GM12878 (cell line): ENCODE measurements around the gene PLCB4. TPM values are rescaled to one million over a fixed set of nuclear protein-coding genes. Genes with fewer than 3 reads are reported as not detected.

Experiments used
- ATAC-seq: fragments of 200-7000 bp; cut with Tn5 transposase; 3 replicates; pipeline ENCODE4 v1.9.1; 2020; ENCODE audit warnings: mild to moderate bottlenecking, moderate library complexity
- BruUV-seq: library from RNA; stranded (reverse); fragments of 400-500 nt; replicated peaks from 2 replicates; lab custom pipeline; 2021; lab: Mats Ljungman, UMichigan
- CTCF ChIA-PET: fragments of 300-600 bp; sonication (Branson Sonifier 250); formaldehyde crosslinking; extraction: SDS; loops from one replicate; lab custom pipeline; 2021; ENCODE audit warnings: inconsistent platforms; lab: Yijun Ruan, JAX
- POLR2A ChIA-PET: fragments of 350-600 bp; formaldehyde crosslinking; extraction: SDS; loops from one replicate; lab custom pipeline; 2021; ENCODE audit warnings: inconsistent platforms; lab: Charles Lee
- RAD21 ChIA-PET: fragments of 300-600 bp; sonication (Branson Sonifier 250); formaldehyde crosslinking; loops from one replicate; lab custom pipeline; 2023; ENCODE audit warnings: antibody characterized with exemption; ENCODE audit not compliant: unreplicated experiment; lab: Charles Lee
- SMC1A ChIA-PET: fragments of 300-600 bp; sonication (Branson Sonifier 250); formaldehyde crosslinking; loops from one replicate; lab custom pipeline; 2023; ENCODE audit not compliant: unreplicated experiment, uncharacterized antibody; lab: Charles Lee
- DNase-seq: peaks from one replicate; pipeline ENCODE4 v3.0.0-alpha.2; 2011; ENCODE audit warnings: low read depth, low spot score
- FAIRE-seq: peaks from 3 replicates; lab custom pipeline; 2011; peaks lifted over from hg19 to GRCh38; lab: Jason Lieb, UNC
- H2AFZ ChIP-seq: 2 replicates; pipeline ENCODE4 v1.6.0; 2011; ENCODE audit warnings: low read depth, low read length, control low read depth; ENCODE audit not compliant: control insufficient read depth
- H3K27ac ChIP-seq: 2 replicates; pipeline ENCODE4 v1.5.1; 2011; ENCODE audit warnings: control low read depth; ENCODE audit not compliant: control insufficient read depth, insufficient read depth
- H3K27me3 ChIP-seq, 2 experiments: replicated peaks in 1 of 2; 2 replicates each; pipeline versions ENCODE4 v1.6.0 to v1.6.1; 2011; ENCODE audit warnings: low read length in 1 of 2; ENCODE audit not compliant: control insufficient read depth in 2 of 2, insufficient read depth in 2 of 2
- H3K36me3 ChIP-seq, 2 experiments: 2 replicates each; pipeline ENCODE4 v1.5.1; 2011; ENCODE audit warnings: low read length in 1 of 2; ENCODE audit not compliant: control insufficient read depth in 2 of 2, insufficient read depth in 2 of 2
- H3K4me1 ChIP-seq: 2 replicates; pipeline ENCODE4 v1.6.1; 2011; ENCODE audit warnings: mild to moderate bottlenecking, low read length, moderate library complexity, mixed read lengths; ENCODE audit not compliant: control insufficient read depth, insufficient read depth
- H3K4me2 ChIP-seq: 2 replicates; pipeline ENCODE4 v1.6.0; 2011; ENCODE audit warnings: control low read depth; ENCODE audit not compliant: control insufficient read depth, insufficient read depth
- H3K4me3 ChIP-seq: fragments of 200-600 bp; sonication (generic); 2 replicates; pipeline ENCODE4 v1.5.1; 2016
- H3K79me2 ChIP-seq: 2 replicates; pipeline ENCODE4 v1.6.0; 2011; ENCODE audit warnings: low read length; ENCODE audit not compliant: control insufficient read depth, insufficient read depth
- H3K9ac ChIP-seq: 2 replicates; pipeline ENCODE4 v1.8.0; 2011; ENCODE audit warnings: low read length, control low read depth, mixed read lengths; ENCODE audit not compliant: control insufficient read depth, insufficient read depth
- H3K9me3 ChIP-seq: replicated peaks from 3 replicates; pipeline ENCODE4 v1.5.1; 2011; ENCODE audit warnings: mild to moderate bottlenecking, low read length; ENCODE audit not compliant: control insufficient read depth, insufficient read depth
- H4K20me1 ChIP-seq: 2 replicates; pipeline ENCODE4 v1.6.0; 2011; ENCODE audit not compliant: control insufficient read depth, insufficient read depth
- EZH2 ChIP-seq: IDR thresholded peaks from 2 replicates; pipeline ENCODE4 v1.6.1; 2012; ENCODE audit warnings: low read depth, mild to moderate bottlenecking, control low read depth, inconsistent platforms, low read length, borderline replicate concordance; ENCODE audit not compliant: control insufficient read depth
- ZNF207 ChIP-seq: fragments of 450-650 bp; IDR thresholded peaks from 2 replicates; pipeline ENCODE4 v1.6.1; 2014; ENCODE audit warnings: antibody characterized with exemption, mild to moderate bottlenecking, borderline replicate concordance
- WGBS: methylation state at CpG from one replicate; pipeline ENCODE4 v1.1.6; 2016; ENCODE audit warnings: low lambda C conversion rate; ENCODE audit not compliant: insufficient replicate concordance, insufficient coverage; ENCODE audit errors: missing lambda C conversion rate; 5-methylcytosine and 5-hydroxymethylcytosine counted together
- in situ Hi-C: fragments of 300-500 bp; cut with MboI; formaldehyde crosslinking; loops from 9 replicates; pipeline ENCODE4 v1.14.3; 2018; ENCODE audit warnings: mixed read lengths
- intact Hi-C: fragments of 100-400 bp; cut with micrococcal nuclease; formaldehyde crosslinking; loops from one replicate; pipeline ENCODE4 v1.14.2; 2022; ENCODE audit not compliant: unreplicated experiment
- polyA plus RNA-seq, 11 experiments: library from polyadenylated mRNA; depleted of rRNA in 4 of 11; unstranded in 6 of 11; stranded (reverse) in 5 of 11; fragments of >200 nt; fragmentation: Nextera tagmentation in 4 of 11; fragmentation: Illumina TruSeq in 1 of 11; extraction: Ambion mirVana in 4 of 11; extraction: Trizol in 1 of 11; gene quantifications; 1 replicate in 1 of 11; 2 replicates in 10 of 11; pipeline versions ENCODE4 v1.2.1 to v1.2.3, GENCODE V29; 2011 to 2016; ENCODE audit warnings: inconsistent platforms in 2 of 11, missing spikeins in 2 of 11, low read depth in 1 of 11
- total RNA-seq, 4 experiments: library from RNA; depleted of rRNA in 3 of 4; stranded (reverse); fragments of >200 nt in 3 of 4; fragmentation: Illumina TruSeq in 1 of 4; extraction: Trizol in 1 of 4; gene quantifications; 2 replicates each; pipeline versions ENCODE4 v1.2.1 to v1.2.3, GENCODE V29; 2013 to 2021
- TF ChIP-seq, protein P1 (sequence below): fragments of 450-650 bp; IDR thresholded peaks from 2 replicates; pipeline ENCODE4 v1.6.1; 2014; ENCODE audit warnings: mild to moderate bottlenecking
- TF ChIP-seq, protein P2 (sequence below): IDR thresholded peaks from 2 replicates; pipeline ENCODE4 v1.6.1; 2012; ENCODE audit warnings: low read depth, low read length, improper control_type of control experiment

Gene PLCB4
- total and polyA plus RNA-seq, 10 of the 15 experiments (the other 5 are each of a cell fraction or from before 2014, with no cell fraction given): not detected

DNA sequence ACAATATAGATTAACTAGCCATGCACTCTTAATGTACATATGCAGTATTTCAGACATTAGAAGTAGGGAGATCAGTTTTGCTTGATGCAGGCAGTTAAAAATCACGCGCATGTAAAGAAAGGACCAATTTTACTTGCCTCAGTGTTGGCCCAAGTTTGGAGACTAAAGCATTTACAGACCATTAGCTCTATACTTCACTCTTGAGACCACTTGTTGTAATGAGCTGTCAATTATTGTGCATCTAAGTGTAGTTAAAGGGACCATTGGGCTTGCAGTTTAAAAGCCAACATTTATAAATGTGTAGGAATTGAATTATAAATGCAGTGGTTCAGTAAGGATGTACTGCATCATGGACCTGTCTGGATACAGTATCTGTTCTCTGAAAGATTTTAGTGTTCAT lies 53.7 kb downstream of the PLCB4 start:
- H3K4me3 ChIP-seq: no peak overlapping the region
- no TSS peak for BruUV-seq
- CTCF ChIA-PET: interaction anchor here (0.6 kb wide), 1 partner anchor 191 kb away, joined by 3 read pairs; no protein-coding TSS in a partner anchor
- POLR2A ChIA-PET: no interaction called here
- H3K27ac ChIP-seq: no peak overlapping the region
- H3K9me3 ChIP-seq: no peaks in the 10 kb centered on the region
- in situ Hi-C loops (no loop called here), intact Hi-C loops (no loop called here)
- ATAC-seq: no peak
- H3K4me2 ChIP-seq: no peak overlapping the region
- no peaks in the 10 kb centered on the region for H4K20me1 ChIP-seq
- DNase-seq: no peak
- no peak overlapping the region for H2AFZ ChIP-seq
- no peaks in the 10 kb centered on the region for H3K79me2 ChIP-seq
- 87% methylated on average over 2 of the region's 2 CpGs for WGBS
- no peak for FAIRE-seq
- no peaks in the 10 kb centered on the region for H3K36me3 ChIP-seq
- SMC1A ChIA-PET: interaction anchor here (0.6 kb wide), 1 partner anchor 939 kb away, joined by 3 read pairs; no protein-coding TSS in a partner anchor
- H3K9ac ChIP-seq: no peak overlapping the region
- H3K27me3 ChIP-seq: no peaks in the 10 kb centered on the region
- RAD21 ChIA-PET: no interaction called here
- TF ChIP-seq EZH2: no peak
- no peaks in the 10 kb centered on the region for H3K4me1 ChIP-seq

DNA sequence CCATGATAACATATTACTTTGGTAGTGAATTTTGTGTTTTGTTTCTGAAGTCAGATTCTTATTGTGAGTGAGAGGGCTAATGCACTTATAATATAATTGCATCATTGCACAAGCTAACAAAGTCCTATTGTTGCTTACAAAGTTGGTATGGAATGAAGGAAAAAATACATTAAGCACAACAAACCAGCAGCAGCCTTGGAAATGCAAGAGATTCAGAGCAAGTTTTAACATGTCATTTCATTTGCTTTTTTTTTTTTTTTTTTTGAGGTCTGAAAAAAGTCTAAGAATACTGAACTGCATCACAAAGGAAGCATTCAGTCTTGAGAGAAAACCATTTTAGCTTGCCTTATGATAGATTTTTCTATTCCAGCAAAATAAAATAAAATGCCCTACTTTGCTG lies 57.6 kb downstream of the PLCB4 start:
- ChIA-PET CTCF (no interaction called here), POLR2A (no interaction called here), SMC1A (no interaction called here), RAD21 (no interaction called here)
- no peaks in the 10 kb centered on the region for H3K79me2 ChIP-seq
- ATAC-seq (no peak), FAIRE-seq (no peak), DNase-seq (no peak)
- no peaks in the 10 kb centered on the region for H3K9me3 ChIP-seq
- H3K4me3 ChIP-seq: no peak overlapping the region
- no peak overlapping the region for H3K4me2 ChIP-seq
- TF ChIP-seq ZNF207: no peak
- TF ChIP-seq, protein P1, sequence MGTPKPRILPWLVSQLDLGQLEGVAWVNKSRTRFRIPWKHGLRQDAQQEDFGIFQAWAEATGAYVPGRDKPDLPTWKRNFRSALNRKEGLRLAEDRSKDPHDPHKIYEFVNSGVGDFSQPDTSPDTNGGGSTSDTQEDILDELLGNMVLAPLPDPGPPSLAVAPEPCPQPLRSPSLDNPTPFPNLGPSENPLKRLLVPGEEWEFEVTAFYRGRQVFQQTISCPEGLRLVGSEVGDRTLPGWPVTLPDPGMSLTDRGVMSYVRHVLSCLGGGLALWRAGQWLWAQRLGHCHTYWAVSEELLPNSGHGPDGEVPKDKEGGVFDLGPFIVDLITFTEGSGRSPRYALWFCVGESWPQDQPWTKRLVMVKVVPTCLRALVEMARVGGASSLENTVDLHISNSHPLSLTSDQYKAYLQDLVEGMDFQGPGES: no peak
- TF ChIP-seq, protein P2, sequence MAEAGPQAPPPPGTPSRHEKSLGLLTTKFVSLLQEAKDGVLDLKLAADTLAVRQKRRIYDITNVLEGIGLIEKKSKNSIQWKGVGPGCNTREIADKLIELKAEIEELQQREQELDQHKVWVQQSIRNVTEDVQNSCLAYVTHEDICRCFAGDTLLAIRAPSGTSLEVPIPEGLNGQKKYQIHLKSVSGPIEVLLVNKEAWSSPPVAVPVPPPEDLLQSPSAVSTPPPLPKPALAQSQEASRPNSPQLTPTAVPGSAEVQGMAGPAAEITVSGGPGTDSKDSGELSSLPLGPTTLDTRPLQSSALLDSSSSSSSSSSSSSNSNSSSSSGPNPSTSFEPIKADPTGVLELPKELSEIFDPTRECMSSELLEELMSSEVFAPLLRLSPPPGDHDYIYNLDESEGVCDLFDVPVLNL: no peak
- in situ Hi-C loops: no loop called here
- BruUV-seq: no TSS peak
- H2AFZ ChIP-seq: no peak overlapping the region
- H3K9ac ChIP-seq: no peak overlapping the region
- no peak overlapping the region for H3K27ac ChIP-seq
- no peaks in the 10 kb centered on the region for H3K27me3 ChIP-seq
- H3K4me1 ChIP-seq: no peaks in the 10 kb centered on the region
- H3K36me3 ChIP-seq: no peaks in the 10 kb centered on the region
- intact Hi-C loops: no loop called here
- H4K20me1 ChIP-seq: no peaks in the 10 kb centered on the region
